GM12801 (cell line): ENCODE measurements around the gene PARP11.

Source experiments
- TF ChIP-seq, protein P1 (sequence below): IDR thresholded peaks from one replicate; pipeline ENCODE4 v1.5.1; 2011; ENCODE audit warnings: control low read depth; ENCODE audit not compliant: insufficient read length; ENCODE audit errors: extremely low read depth

The PARP11 gene

DNA sequence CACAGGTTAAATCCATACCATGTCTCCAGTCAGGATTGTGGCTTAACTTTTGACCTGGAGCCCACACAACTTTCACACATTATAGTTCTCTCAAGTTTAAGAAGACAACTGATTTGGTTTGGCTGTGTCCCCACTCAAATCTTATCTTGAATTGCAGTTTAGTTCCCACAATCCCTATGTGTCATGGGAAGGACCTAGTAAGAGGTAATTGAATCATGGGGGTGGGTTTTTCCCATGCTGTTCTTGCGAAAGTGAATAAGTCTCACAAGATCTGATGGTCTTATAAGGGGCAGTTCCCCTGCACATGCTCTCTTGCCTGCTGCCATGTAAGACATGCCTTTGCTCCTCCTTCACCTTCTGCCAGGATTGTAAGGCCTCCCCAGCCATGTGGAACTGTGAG lies 38.2 kb upstream of the PARP11 start:
- TF ChIP-seq, protein P1, sequence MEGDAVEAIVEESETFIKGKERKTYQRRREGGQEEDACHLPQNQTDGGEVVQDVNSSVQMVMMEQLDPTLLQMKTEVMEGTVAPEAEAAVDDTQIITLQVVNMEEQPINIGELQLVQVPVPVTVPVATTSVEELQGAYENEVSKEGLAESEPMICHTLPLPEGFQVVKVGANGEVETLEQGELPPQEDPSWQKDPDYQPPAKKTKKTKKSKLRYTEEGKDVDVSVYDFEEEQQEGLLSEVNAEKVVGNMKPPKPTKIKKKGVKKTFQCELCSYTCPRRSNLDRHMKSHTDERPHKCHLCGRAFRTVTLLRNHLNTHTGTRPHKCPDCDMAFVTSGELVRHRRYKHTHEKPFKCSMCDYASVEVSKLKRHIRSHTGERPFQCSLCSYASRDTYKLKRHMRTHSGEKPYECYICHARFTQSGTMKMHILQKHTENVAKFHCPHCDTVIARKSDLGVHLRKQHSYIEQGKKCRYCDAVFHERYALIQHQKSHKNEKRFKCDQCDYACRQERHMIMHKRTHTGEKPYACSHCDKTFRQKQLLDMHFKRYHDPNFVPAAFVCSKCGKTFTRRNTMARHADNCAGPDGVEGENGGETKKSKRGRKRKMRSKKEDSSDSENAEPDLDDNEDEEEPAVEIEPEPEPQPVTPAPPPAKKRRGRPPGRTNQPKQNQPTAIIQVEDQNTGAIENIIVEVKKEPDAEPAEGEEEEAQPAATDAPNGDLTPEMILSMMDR: no peak

DNA sequence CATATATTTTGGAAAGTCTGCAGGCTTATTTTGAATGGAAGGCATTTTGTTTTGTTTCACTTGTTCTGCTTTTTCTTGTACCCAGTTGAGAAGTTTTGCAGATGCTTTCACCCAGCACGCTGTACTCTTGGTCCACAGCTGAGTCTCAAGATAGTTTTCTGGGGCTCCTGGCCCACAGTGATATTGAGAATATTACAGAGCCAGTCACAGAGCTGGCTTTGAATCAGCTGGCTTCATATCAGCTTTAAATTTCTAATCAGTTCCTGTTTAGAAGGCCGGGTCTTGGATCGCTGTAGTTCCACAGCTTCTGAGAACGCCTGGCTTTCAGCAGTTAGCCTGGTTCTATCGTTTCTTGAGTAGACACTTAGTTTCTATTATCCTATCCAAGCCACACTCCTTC lies 32.5 kb upstream of the PARP11 start:
- TF ChIP-seq, protein P1: no peak

DNA sequence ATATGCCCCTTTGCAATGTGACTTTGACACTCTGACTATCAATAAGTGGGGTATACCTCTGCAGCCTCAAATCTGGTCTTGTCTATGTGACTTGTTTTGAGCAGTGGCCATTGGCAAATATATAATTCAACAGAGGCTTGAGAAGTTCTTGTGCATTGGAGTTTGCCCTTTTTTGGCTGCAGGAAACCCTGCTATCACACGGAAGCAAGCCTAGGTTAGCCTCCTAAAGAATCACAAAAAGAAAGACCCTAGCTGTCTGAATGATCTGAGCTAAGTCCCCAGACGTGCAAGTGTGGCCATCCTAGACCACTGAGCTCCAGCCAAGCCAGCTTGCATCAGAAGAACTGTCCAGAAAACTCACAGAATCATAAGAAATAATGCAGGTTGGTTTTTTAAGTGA lies 31.8 kb upstream of the PARP11 start:
- TF ChIP-seq, protein P1: no peak

DNA sequence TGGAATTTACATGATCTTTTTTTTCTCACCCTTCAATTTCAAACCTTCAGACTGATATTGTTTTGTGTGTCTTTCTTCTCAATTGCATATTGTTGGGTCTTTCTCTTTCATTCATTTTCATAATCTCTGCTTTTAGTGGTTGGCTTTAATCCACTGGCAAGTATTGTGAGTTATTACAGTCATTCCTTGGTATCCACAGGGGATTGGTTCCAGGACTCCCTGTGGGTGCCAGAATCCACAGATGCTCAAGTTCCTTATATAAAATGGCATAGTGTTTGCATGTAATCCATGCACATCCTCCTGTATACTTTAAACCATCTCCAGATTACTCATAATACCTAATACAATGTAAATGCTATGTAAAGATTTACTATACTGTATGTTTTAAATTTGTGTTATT lies 29.7 kb upstream of the PARP11 start:
- TF ChIP-seq, protein P1: no peak

DNA sequence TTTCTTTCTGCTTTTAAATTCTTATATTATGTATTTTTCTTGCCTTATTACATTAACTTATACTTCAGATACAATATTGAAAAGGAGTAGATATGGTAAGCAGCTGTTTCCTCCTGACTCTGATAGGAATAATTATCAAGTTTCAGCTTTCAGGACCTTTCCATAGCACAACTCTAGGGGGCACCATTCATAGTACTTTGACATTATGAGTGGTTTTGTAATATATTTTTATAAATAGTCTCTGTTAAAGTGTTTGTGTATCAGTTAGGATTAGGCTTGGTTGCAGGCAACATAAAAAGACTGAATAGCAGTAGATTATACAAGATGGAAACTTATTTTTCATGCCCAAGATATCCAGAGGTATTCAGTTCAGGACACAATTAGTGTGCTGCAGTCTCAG lies 27.9 kb upstream of the PARP11 start:
- TF ChIP-seq, protein P1: no peak

DNA sequence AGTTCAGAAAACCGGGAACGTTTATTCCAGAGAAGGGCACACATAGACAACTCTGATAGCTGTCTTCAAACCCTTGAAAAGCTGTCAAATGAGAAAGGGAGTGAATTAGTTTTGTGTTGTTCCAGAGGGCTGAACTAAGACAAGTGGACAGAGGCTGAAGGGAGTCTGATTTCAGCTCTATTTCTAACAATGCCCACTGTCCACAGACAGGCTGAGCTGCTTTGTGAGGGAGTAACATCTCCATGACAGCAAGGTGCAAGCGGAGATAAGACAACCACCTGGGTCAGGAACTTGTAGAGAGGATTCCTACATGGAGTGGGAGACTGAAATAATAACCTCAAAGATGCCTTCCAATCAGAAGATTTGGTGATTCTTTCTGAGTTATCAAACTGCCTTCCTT lies 25.6 kb upstream of the PARP11 start:
- TF ChIP-seq, protein P1: no peak

DNA sequence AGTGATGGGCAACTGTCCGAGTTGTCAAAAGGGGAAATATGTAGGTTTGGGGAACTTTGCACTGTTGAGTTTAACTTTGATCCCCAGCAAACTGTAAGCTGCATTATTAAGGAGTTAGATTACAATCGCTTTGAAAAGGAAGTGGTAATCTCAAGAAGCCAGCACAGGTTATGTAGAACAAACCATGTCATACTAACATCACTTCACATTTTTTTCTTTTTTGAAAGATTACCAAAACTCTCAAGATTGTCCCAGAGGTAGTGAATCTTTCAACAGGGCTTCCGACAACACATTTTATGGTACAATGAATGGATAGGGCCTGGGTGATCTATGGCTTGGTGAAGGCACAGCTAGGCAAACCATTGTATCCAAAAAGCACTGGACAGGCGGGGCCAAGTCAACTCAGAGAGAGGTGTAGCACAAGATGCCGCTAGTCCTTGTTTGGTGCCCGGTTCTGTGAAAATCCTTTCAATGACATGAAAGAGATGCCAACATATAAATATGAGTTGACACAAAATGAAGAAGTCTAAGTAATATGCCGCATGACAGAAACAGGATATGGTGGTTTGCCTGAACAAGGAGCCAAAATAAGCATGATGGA lies 24.3 kb upstream of the PARP11 start:
- TF ChIP-seq, protein P1: no peak
